Measurements from ENCODE around the gene WIPF2. TPM values are rescaled to one million over a fixed set of nuclear protein-coding genes. Genes with fewer than 3 reads are reported as not detected.

The WIPF2 gene
- total and polyA plus RNA-seq, 2 donors (not counting 1 experiment from before 2014, with no cell fraction given): 7.7 to 48.4 TPM

- Histone ChIP-seq H3K79me2 (ENCODE audit: control insufficient read depth, insufficient read depth, low read length) (peaks cover 99% of the 10 kb centered on the region), H3K4me3 (ENCODE audit: control extremely low read depth in 1 of 5, extremely low read depth in 1 of 5, insufficient read depth in 1 of 5, low read depth in 2 of 5, low read length in 4 of 5) (peak overlapping the region in 4 of 5 experiments; percentile 13 to 60 (median 31)), H3K9ac (ENCODE audit: low read length) (peak overlapping the region; percentile 64), H3K36me3 (replicated peaks in 1 of 2; ENCODE audit: control extremely low read depth in 1 of 2, control insufficient read depth in 1 of 2, extremely low read depth in 1 of 2, insufficient read depth in 2 of 2, low read length in 1 of 2) (peaks cover 0 to 5% of the 10 kb centered on the region in 2 experiments), H3K9me3 (ENCODE audit: control extremely low read depth in 1 of 3, control insufficient read depth in 2 of 3, insufficient read depth in 1 of 3, low read length in 2 of 3) (no peaks in the 10 kb centered on the region), H3K27ac (ENCODE audit: low read length in 2 of 2) (peak overlapping the region; percentile 96), H3K4me1 (ENCODE audit: control insufficient read depth in 2 of 2, insufficient read depth in 2 of 2, low read length in 2 of 2) (peaks cover 83 to 99% of the 10 kb centered on the region in 2 donors), H3K27me3 (replicated peaks in 1 of 4; ENCODE audit: control extremely low read depth in 1 of 4, control insufficient read depth in 3 of 4, insufficient read depth in 4 of 4, low read length in 3 of 4) (no peaks in the 10 kb centered on the region), H2AFZ (ENCODE audit: insufficient read depth, low read depth, low read length, poor library complexity, severe bottlenecking) (no peak overlapping the region), H3K4me2 (replicated peaks; ENCODE audit: low read depth, low read length, poor library complexity, severe bottlenecking) (peak overlapping the region; percentile 98), H4K20me1 (ENCODE audit: control insufficient read depth, insufficient read depth, low read length, poor library complexity, severe bottlenecking) (peaks cover 8% of the 10 kb centered on the region)
- intact Hi-C loops (cut with micrococcal nuclease): loop anchor here (1.0 kb wide), 2 partner anchors 8 to 15 kb away; no protein-coding TSS in a partner anchor
- CTCF ChIA-PET: interaction anchor here (0.7 to 12.7 kb wide), 12 partner anchors 8 to 1322 kb away, joined by 3 to 119 read pairs (median 6); no protein-coding TSS in a partner anchor
- ATAC-seq (ENCODE audit: low read depth) (peak; percentile 16), DNase-seq (peak; percentile 86)
- H3K9me3 Mint-ChIP-seq (ENCODE audit: insufficient read depth): no peaks in the 10 kb centered on the region
- 21% methylated on average over 13 of the region's 17 CpGs for WGBS (ENCODE audit: insufficient coverage)
- peak overlapping the region; percentile 100 for H3K27ac Mint-ChIP-seq
- POLR2A ChIA-PET: interaction anchor here (0.5 to 6.5 kb wide), 11 partner anchors 8 to 1360 kb away, joined by 3 to 96 read pairs (median 4); no protein-coding TSS in a partner anchor
- peaks cover 92% of the 10 kb centered on the region for H3K4me1 Mint-ChIP-seq
- TF ChIP-seq EZH2 (IDR thresholded peaks at IDR 0.05; ENCODE audit: borderline replicate concordance, insufficient read depth, low read depth, low read length, poor library complexity, severe bottlenecking): no peak
- TF ChIP-seq CTCF (IDR thresholded peaks at IDR 0.05): no peak
- H3K4me3 Mint-ChIP-seq: peak overlapping the region; percentile 97
- no peaks in the 10 kb centered on the region for H3K27me3 Mint-ChIP-seq
Observed at GRCh38 chr17:40326014-40326831, 107.1 kb downstream of the WIPF2 start.
